Skin epidermis (tissue), 12 donors: ENCODE measurements around the gene LRMDA.
A peak's percentile ranks its signal among the peaks of the same experiment; 100 is the strongest.

ENCODE experiments used
- H3K27ac ChIP-seq, 21 experiments: fragments of 200-600 bp; sonication (generic) in 11 of 21; one replicate each; pipeline ENCODE4 v1.5.0; 2020; ENCODE audit warnings: mild to moderate bottlenecking in 3 of 21, inconsistent platforms in 2 of 21, moderate library complexity in 2 of 21
- H3K4me3 ChIP-seq, 7 experiments: fragments of 200-600 bp; sonication (generic) in 2 of 7; one replicate each; pipeline ENCODE4 v1.5.0; 2020; ENCODE audit warnings: inconsistent platforms in 2 of 7, mild to moderate bottlenecking in 2 of 7, moderate library complexity in 1 of 7

Gene LRMDA

DNA sequence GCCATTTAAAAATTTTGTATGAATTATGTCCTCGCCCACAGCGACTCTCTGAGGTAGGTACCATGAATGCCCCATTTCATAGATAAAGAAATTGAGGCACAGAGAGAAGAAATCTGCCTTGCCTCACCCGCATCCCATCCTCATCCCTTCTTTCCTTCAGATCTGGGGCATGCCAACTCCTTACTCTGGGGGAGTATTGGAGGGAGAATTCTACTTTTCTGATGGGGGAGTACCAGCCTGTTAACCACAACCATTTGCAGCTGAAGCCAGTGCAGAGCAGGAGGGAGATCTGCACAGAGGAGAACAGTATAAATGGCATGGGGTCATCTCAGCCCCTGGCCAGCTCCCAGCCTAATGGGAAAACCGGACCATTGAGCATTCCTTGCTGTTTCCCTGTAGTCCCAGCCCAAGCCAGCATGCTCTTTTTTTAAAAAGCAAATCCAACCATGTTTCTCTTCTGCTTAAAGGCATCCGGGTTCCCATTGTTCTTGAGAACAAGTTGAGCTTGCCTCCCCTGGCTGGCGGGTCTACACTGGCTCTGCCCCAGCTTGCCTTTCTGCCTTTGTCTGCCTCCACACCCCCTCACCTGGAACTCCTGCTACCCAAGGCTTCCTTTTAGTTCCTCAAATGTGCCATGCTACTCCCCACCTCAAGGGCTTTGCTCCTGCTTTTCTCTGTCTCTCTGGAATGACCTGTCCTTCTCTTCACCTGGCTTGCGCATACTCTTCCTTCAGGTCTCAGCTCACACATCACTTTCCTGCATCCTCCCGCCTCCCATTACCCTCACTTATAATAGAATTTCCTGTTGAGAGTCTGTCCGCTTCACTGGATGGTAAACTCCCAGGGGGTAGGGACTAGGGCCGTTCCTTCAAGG, 21.1 kb upstream of the LRMDA start:
- Histone ChIP-seq H3K27ac (peak overlapping the region in 15 of 21 experiments; percentile 11 to 95 (median 88)), H3K4me3 (peak overlapping the region in 1 of 7 experiments; percentile 65)

DNA sequence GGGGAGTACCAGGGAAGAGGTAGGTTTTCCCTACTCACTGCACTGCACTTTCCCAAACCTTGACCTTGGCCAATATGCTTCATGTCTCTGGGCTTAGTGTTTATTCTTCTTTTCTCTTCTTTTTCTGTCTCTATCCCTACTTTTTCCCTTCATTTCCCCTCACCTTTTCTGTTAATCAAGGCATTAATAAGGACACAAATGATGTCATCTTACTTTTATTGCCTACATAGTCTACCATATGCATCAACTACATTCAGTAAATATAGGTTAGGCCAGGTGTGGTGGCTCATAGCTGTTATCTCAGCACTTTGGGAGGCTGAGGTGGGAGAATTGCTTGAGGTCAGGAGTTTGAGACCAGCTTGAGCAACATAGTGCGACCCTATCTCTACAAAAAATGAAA, 16.9 kb upstream of the LRMDA start:
- no peak overlapping the region for H3K27ac ChIP-seq
- no peak overlapping the region for H3K4me3 ChIP-seq

DNA sequence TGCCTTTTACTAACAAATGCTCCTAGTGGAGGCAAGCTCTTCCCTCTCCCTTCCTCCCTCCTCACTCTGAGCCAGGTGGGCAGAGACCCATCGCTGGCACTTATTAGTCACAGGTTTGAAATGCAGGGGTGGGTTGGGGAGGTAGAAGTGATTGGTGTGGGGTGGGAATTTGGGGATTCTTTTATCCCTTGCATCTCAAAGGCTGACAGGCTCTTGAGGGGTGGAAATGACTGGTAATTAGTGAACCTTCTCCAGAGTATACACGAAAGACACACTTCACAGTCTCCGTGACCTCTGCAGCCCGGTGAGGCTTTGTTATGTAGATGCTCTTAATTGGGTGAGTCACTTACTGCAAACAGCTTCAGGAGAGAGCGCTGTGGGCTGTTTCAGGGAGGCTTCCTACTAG, 13.9 kb upstream of the LRMDA start:
- no peak overlapping the region for H3K27ac ChIP-seq
- no peak overlapping the region for H3K4me3 ChIP-seq

DNA sequence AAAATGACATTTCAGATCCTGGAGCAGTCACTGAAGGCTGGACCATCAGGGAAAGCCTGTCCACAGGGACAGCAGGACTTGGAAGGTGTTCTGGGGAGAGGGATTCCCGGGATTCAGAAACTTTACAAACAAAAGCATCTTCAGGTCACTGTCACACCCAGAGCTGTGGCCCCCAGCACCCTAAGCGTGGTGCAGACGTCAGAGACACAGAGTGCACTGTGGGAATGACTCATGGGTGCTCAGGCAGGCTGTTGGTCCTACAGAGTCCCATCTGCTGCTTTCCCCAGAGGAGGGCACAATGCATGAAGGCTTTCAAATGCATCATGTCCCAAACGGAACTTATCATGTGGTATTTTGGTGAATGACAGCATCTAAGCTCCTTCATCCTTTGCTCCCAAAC, 13.1 kb upstream of the LRMDA start:
- H3K27ac ChIP-seq, result no peak overlapping the region
- no peak overlapping the region for H3K4me3 ChIP-seq

DNA sequence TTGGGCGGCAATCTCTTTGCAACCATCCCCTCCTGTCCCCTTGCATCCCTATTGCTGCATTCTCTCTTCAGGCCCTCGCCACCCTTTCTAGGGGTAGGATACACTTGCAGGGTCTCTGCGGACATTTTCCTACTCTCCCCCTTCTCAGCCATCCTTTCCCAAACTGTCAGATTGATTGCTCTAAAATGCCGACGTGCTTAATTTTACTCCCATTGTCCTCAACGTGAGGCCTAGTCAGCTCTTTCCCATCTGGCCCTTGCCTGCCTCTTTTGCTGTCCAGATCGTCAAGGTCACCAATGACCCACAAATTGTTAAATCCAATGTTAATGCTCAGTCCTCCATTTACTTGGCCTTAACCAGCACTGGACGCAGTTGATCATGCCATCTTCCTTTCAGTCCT, 12.7 kb upstream of the LRMDA start:
- Histone ChIP-seq H3K4me3 (no peak overlapping the region), H3K27ac (no peak overlapping the region)

DNA sequence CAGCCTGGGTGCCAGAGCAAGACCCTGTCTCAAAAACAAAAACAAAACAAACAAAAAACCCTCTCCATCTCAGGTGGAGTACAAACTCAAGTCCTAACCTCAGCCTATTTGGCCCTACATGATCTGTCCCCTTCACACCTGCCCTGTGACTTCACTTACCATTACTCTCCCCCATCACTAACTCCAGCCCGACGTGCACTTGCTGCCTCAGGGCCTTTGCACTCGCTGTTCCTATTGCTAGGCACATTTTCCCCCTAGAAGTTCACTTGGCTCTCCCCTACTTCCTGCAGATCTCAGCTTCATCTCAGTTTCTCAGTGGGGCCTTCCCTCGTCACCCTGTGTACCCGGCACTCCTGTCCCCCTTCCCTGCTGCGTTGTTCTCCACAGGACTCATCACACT, 8.5 kb upstream of the LRMDA start:
- Histone ChIP-seq H3K27ac (no peak overlapping the region), H3K4me3 (no peak overlapping the region)

DNA sequence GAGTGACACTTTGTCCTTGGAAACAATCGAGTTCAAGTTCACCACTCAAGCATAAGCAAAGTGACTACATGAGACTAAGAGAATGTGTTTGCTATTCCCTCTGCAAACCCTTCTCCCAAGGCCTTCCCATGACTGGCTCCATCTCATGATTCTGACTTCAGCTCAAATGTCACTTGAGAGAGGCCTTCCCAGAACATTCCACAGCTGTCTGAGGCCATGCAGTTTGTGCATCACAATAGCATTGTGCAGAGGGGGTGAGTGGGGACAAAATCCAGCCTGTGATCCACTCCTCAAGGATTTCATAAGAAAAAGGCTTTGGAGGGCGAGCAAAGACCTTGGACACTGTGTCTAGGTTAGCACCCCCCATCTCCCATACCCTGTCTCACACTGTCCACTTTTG, 6.9 kb upstream of the LRMDA start:
- H3K27ac ChIP-seq, result no peak overlapping the region
- H3K4me3 ChIP-seq, result no peak overlapping the region

DNA sequence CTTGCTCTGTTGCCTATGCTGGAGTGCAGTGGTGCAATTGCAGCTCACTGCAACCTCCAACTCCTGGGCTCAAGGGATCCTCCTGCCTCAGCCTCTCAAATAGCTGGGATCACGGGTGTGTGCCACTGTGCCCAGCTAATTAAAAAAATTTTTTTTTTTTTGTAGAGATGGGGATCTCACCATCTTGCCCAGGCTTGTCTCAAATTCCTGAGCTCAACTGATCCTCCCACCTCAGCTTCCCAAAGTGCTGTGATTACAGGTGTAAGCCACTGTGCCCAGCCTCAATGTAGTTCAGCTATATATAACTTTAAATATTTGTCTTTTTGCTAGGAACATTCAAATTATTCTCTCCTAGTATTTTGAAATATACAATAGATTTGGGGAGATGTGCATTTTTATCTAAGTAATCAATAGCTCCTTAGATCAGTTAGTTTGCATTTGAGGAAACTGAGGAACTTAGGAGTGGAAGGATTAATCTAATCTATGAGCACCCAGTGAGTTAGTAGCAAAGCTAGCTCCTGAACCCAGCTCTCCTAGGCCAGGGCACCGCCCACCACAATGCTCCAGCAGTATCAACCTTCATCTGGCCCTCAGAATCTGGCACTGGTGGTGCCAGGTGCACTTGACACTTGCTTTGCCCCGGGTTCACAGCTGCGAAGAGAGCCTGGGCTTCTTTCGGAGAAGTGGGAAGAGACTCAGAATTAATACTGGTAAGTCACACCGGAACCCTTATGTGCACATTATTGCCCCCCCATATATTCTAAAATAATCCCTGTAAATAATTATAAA, 5.9 kb upstream of the LRMDA start:
- Histone ChIP-seq H3K4me3 (no peak overlapping the region), H3K27ac (no peak overlapping the region)

DNA sequence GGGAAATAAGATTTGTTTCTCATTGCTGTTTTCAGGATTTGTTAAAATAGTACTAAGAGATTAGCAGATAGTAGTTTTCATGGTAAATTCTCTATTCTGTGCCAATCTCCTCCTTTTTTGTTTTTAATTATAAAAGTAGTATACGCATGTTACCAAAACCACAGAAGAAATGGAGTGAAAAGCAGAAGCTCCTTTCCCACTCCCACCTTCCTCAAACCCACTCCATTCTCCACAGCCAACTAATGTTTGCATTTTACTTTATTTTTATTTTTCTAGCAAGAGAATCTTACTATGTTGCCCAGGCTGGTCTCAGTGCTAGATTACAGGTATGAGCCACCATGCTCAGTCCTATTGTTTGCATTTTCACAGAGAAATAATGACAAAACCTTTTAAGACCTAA, 4.5 kb upstream of the LRMDA start:
- H3K4me3 ChIP-seq, result no peak overlapping the region
- peak overlapping the region in 1 of 21 experiments; percentile 37 for H3K27ac ChIP-seq

DNA sequence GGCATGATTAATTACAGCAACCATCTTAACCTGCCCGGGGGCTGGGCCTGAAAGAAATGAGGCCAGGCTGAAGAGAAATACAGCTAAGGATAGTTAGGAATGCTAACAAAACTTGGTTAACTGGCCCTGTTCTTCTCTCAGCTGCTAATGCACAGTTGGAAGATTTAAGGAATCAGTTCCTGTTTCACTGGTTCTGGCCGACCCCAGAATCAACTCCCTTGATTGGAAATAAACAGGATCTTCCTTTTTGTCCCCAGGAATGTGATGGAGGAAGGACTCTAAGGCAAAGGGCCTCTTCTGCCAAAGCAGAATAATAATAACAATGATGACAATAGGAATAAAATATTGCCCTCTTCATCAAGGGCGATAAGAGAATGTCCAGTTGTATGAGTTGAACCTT, 3.5 kb upstream of the LRMDA start:
- peak overlapping the region in 14 of 21 experiments; percentile 6 to 80 (median 36) for H3K27ac ChIP-seq
- no peak overlapping the region for H3K4me3 ChIP-seq

DNA sequence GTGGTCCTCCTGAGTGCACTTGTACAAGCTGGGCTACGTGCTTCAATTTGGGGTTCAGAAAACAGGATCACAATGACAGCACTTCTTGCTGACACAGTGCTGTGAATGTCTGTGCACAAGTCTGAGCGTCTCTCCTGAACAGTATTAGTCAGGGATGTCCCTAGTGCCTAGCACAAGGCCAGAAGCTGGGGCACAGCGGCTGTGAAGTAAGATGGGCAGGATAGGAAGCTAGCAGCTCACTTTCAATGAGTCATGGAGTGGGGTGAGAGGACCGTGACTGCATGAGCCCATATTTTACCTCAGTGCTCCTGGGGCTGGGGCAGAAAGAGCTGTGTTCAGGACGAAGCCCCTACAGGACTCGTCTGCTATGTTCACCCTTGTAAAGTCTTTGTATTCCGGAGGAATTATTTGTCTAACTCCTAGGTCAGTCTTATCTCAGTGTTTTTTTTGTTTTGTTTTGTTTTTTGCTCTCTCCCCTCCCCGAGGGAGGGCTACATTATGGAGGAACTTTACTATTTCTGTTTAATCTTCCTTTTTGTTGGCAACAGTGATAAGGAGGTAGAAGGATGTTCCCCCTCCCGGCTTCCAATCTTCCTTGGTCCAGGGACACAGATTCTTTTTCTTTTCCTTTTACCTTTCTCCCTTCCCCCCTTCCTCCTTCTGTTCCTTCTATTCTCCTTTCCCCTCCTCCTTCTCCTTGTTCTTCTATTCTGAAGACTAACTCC, 2.8 kb upstream of the LRMDA start:
- peak overlapping the region in 13 of 21 experiments; percentile 2 to 80 (median 38) for H3K27ac ChIP-seq
- H3K4me3 ChIP-seq, result no peak overlapping the region

DNA sequence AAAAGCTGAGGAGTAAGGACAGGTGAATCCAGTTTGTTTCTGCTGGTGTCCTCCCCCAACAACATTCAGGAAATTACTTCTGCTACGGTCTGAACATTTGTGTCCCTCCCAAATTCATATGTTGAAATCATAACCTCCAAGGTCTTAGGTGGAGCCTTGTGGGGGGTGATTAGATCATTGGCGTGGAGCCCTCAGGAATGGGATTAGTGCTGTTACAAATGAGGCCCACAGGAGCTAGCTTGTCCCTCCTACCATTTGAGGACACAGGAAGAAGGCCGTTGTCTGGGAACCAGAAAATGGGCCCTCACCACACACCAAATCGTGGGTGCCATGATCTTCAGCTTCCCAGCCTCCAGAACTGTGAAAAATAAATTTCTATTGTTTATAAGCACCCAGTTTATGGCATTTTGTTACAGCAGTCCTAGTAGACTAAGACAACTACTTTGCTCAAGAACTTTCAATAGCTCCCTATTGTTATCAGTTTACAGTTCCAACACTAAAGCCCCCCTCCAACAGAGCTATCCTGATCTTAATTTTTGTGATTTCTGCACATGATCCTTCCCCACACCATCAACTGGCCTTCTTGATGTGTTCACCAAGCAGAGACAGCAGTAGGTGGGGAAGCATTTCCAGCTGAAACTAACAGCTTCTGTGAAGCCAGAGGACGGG, 2.1 kb upstream of the LRMDA start:
- peak overlapping the region in 8 of 21 experiments; percentile 33 to 82 (median 64) for H3K27ac ChIP-seq

DNA sequence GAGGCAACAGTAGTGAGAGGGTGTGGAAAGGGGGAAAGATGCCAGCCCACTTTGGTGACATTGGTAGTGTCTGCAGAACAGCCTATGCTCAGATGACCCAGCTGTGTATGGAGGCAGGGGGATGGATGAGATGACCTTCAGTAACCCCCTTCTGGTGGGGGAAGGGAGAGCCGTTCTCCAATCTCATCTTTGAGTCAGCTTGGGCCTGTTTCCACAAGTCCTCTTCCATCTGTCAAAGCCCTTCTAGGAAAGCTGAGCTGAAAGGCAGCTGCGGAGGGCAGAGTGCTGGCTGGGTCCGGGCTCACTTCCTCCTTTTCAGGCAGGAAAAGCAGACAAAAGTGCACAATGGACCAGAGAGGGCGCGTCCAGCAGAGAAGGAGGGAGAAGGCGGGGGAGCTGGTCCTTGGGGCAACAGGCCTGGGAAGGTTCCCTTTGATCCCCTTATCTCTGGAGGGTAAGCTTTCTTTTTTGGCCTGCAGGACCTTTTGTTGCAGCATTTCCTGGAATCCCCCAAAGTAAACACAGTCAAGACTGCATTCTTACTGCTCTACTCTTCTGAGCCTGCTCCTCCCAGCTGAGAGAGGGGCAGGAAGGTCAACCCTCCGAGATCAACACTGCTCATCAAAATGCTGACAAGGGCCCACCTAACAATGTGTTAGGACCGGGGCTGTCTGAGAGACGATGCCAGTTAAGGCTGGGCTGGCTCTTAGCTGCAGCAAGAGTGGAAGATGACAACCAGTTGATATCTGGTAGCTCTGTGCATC, 1.2 kb upstream of the LRMDA start:
- Histone ChIP-seq H3K4me3 (no peak overlapping the region), H3K27ac (peak overlapping the region in 19 of 21 experiments; percentile 21 to 88 (median 75))

More for the DNA sequence above, 2.1 kb upstream of the LRMDA start:
- no peak overlapping the region for H3K4me3 ChIP-seq

DNA sequence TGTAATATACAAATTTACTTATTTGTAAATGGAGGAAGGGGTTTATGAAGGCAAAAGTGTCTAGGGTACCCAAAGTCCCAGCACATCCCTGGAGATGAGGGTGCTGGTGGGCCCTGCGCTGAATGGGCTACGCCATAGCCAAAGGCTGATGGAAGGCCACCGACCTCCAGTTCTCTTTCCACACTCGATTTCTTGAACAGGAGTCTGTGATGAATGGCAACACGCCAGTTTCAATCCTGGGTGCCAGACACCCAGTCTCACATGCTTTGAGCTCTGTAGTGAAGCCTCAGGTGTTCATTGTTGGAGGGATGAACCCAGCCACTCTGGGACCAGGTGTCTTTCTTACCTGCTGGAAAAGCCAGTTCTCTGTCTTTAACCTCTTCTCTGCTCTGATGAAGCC, 752 bp downstream of the LRMDA start:
- H3K27ac ChIP-seq, result peak overlapping the region in 3 of 21 experiments; percentile 72 to 87 (median 77)

DNA sequence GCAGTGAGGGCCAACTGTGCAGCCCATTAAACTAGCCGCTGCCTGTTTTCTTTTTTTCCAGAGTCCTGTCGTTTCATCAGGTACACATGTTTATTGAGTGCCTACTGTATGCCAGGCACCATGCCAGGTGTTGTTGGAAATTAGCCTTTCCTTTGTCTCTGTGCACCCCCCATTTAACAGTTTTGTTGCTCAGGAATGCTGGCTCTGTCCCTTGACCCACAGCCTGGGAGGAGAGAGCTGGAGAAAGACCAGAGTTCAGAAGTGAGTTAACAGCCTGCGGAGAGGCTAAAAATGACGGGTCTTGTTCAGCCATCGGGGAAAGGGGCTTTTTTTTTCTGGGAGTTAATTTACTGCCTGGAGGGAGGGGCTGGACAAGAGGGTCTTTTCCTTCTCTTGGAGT, 1.3 kb downstream of the LRMDA start:
- Histone ChIP-seq H3K4me3 (no peak overlapping the region), H3K27ac (no peak overlapping the region)

More for the DNA sequence above, 752 bp downstream of the LRMDA start:
- peak overlapping the region in 5 of 7 experiments; percentile 37 to 59 (median 49) for H3K4me3 ChIP-seq

DNA sequence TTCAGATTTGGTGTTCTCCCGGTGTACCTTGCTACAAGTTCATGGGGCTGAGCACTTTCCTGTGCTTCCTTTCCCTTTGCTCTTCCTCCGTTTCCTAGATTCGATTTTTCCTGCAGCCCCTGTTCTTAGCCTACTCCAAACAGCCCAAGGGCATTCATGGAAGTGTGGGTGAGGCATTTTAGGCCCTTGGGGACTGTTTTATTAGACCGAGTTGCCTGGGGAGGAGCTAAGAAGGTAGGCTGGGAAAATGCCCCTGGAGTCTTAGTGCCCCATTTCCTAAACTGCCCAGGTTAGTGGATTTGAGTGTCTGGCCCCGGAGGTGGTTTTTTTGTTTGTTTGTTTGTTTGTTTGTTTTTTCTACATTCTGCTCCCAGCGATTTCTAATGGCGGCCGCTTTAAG, 1.8 kb downstream of the LRMDA start:
- Histone ChIP-seq H3K4me3 (no peak overlapping the region), H3K27ac (no peak overlapping the region)

DNA sequence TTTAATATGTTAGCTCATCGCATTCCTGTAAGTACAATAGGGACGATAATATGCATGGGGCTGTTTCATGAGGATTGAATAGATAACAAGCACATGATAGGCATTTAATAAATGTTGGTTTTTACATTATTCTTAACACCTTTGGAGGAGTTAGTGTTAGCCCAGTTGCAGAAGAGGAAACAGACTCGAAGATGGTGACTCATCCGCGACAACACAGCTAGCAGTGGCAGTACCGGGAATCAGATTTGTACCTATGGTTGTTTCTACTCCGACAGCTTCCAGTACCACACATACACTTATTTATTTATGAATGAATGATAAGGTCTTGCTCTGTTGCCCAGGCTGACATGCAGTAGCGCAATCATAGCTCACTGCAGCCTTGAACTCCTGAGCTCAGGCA, 2.9 kb downstream of the LRMDA start:
- Histone ChIP-seq H3K27ac (no peak overlapping the region), H3K4me3 (no peak overlapping the region)

DNA sequence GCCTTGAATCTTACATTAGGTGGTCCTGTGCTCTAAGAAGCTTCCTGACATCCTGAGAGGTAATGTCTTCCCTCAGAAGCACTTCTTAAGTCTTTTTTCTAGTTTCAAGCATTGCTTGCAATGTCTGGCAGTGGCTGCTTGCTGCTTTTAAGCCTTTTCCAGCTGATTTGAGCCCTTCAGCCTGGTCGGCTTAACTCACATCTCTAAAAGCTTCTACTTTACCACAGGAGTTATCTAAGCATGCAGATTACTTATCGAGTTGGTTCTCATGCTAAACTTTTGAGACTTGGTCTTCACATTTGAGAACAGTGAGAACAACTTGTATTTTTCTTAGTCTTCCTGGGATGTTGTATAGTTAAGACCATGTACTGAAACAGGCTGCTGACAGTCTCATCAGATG, 3.9 kb downstream of the LRMDA start:
- H3K27ac ChIP-seq, result no peak overlapping the region
- H3K4me3 ChIP-seq, result no peak overlapping the region

DNA sequence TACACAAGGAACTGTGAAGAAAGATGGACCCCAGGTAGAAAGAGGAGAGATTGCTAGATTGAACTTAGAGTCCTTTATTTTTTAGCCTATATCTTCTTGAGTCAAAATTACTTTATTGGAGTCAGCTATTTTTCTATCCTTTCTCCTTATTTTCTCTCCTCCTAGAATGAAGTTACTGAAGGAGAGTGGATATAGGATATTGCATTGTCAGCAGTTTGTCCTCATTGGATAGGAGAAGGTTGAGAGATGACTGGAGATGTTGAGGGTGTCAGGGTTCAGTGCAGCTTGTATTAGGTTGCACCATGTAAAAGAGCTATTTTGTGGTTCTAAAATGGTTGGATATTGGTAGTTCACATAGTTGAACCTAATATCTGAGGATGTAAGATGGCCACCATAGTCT, 5.5 kb downstream of the LRMDA start:
- H3K27ac ChIP-seq, result no peak overlapping the region
- H3K4me3 ChIP-seq, result no peak overlapping the region
